Measurements from ENCODE around the gene PITHD1.
A peak's percentile ranks its signal among the peaks of the same experiment; 100 is the strongest.
"Not testable (repeated sequence)": the region's sequence is repeated elsewhere in the genome, so short reads cannot be mapped to it uniquely, and the experiment has no call there.

The PITHD1 gene, protein sequence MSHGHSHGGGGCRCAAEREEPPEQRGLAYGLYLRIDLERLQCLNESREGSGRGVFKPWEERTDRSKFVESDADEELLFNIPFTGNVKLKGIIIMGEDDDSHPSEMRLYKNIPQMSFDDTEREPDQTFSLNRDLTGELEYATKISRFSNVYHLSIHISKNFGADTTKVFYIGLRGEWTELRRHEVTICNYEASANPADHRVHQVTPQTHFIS

DNA sequence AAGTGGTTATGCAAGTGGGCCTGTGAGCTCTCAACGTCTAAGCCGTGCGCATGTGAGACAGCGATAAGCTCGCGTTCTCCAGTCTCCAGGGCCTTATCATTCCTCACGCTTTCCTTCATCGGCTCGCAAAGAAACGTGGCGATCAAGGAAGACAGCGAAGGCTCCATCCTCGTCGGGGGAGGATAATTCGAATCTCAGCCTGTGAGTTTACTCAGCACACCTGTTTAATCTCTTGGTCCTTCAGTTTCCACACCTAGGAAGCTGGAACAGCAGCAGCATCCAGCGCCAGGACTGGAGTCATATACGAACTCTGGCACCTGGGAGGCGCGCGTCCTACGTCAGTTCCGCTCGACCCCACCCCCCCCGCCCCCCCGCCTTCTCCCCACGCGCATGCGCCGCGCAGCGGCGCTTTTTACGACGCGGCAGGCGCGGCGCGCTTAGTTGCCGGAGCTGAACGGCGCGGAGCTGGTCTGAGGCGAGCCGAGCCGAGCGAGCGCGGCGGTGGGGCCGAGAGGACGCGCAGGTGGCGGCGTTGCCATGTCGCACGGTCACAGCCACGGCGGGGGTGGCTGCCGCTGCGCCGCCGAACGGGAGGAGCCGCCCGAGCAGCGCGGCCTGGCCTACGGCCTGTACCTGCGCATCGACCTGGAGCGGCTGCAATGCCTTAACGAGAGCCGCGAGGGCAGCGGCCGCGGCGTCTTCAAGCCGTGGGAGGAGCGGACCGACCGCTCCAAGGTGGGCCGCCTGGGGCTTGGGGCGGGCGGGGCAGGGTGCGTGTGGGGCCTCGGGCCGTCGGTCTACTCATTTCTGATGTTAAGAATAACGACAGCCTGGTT, at the start of gene PITHD1:
TSS of gene PITHD1 (plus strand) at position 440 of the 836 bp plus-strand sequence. CDS start at position 538, 98 bp downstream.
- DNase-seq (ENCODE audit: low read depth in 1 of 2, low spot score in 1 of 2): peak; percentile 63

DNA sequence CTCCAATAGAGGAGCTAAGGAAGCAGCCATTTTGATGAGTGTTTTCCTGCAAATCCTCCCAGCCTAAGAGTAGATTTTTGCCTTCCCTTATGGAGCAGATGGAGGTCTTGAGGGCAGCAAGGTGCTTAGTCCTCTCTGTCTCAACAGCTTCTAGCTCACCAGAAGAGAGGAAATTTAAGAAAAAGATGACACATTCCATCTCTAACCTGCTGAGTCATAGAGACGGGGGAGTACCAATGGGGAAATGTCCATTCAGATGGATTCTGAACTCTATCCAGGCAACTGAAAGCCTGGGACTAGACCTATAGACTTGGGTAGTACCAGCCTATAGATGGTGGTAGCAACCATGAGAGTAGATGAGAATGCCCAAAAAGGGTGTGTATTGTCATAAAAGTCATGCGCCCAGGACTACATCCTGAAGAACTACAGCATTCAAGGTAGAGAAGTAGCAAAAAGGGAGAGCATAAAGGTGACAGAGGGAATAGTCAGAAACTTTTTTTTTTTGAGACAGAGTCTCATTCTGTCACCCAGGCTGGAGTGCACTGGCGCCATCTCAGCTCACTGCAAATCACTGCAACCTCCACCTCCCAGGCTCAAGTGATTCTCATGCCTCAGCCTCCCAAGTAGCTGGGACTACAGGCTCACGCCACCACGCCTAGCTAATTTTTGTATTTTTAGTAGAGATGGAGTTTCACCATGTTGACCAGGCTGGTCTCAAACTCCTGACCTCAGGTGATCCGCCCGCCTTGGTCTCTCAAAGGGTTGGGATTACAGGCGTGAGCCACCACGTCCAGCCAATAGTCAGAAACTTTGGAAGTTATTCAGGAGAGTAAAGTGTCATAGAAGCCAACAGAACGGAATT, 45.6 kb upstream of the PITHD1 start:
- DNase-seq (ENCODE audit: low read depth in 1 of 2, low spot score in 1 of 2): no peak

DNA sequence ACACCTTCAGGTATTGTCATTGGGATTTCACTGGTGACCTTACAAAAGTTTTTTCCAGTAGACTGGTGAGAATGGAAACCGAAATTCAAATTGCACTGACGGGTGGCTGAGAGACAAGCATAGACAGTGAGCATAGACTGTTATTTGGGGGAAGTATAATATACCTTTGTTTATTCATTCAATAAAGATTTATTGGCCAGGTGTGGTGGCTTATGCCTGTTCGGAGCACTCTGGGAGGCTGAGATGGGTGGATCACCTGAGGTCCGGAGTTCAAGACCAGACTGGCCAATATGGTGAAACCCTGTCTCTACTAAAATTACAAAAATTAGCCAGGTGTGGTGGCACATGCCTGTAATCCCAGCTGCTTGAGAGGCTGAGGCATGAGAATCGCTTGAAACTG, 44.9 kb upstream of the PITHD1 start:
- not testable (repeated sequence) for DNase-seq (ENCODE audit: low read depth in 1 of 2, low spot score in 1 of 2)

DNA sequence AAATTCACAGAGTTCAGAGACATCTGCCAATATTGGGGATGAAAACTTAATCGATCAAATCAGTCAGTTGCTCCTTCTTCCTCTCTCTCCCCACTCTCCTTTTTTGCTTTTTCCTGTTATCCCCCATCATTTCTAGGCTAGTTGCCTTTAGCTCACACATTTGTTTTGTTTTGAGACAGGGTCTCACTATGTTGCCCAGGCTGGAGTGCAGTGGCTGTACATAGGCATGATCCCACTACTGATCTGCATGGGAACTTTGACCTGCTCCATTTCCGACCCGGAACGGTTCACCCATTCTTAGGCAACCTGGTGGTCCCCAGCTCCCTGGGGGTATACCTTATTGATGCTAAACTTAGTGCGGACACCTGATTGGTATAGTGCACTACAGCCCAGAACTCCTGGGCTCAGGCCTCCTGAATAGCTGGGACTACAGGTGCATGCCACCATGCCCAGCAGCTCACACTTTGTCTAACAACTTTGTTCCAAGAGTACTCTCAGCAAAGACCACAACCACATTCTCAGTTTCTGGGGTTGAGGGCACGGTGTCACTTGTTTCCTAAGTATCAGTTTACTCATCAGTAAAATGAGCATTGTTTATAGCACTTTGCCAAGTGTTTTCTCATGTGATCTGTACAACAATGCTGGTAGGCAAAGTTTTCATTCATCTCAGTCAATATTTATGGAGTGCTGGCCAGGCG, 41.6 kb upstream of the PITHD1 start:
- DNase-seq (ENCODE audit: low read depth in 1 of 2, low spot score in 1 of 2): no peak

DNA sequence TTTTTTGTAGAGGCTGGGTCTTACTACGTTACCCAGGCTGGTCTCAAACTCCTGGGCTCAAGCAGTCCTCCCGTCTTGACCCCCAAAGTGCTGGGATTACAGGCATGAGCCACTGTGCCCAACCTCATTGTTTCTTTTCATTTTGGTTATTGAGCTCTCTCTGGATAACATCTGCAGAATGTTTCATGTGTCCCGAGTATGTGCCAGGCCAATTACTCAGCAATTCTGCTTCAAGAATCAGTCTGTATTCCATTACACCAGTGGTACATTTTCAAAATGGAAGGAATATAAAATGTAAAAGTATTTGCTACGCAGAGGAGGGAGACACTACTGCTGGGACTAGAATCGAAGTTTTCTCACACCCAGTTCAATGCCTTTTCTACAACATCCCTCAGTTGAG, 36.6 kb upstream of the PITHD1 start:
- no peak for DNase-seq (ENCODE audit: low read depth in 1 of 2, low spot score in 1 of 2)

DNA sequence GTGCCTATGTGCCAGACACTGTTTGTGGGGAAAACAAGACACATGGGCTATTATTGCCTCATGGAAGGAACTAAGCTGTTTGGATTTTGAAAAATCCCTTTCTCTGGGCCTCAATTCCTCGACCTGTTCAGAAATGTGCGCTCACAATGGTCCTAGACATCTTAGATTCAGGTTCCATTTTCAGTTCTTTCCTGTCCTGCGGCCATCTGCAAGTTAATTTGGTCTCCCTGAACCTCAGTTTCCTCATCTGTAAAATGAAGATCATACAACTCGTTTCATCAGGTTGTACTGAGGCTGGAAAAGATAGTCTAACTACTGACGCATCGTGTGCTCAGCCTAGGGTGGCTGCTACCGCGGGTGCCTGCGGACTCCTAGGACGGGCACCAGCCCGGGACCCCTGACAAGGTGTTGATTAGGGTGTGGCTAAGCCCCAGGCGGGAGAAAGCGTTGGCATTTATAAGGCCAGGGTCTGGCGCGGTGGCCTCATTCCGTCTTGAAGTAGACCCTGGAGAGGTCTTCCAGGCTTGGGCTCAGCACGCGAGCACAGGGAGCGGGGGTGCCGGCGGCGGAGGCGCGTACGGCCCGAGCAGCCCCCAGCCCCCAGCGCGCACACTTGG, 35.4 kb upstream of the PITHD1 start:
- peak in 1 of 2 donors; percentile 7 for DNase-seq (ENCODE audit: low read depth in 1 of 2, low spot score in 1 of 2)

DNA sequence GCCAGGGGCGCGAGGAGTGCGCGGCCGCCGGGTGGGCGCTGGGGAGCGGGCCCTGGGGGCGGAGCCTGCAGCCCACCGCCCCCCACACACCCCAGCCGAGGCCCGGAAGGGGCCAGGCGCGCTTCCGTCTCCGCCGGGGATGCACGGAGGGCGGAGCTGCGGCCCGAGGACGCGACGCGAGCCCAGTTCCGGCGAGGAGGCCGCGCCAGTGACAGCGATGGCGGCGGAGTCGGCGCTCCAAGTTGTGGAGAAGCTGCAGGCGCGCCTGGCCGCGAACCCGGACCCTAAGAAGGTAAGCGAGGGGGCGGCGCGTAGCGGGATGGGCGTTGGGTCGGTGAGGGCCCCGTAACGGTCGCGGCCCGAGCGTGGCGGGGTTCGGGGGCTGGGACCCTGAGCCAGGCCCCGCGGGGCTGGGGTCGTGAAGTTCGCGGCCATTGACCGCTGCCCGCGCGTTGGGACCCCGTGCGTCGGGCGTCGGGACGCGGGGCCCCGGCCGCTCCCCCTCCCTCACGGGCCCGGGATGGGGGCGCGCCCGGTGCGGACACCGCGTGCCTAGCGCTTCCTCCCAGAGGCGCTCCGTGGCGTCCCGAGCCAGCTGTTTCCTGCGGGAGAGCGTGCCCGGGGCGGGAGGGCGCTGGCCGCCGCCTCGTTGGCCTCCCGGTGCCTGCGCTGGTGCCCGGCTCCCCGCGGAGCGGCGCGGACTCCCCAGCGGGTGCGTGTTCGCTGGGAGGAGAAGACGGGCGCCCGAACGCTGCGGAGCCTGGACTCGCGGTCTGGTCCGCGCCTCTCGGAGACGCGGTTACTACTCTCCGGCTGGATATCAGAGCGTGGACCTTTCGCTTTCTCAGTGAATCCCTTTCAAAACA, 34.7 kb upstream of the PITHD1 start, which contains the start of gene ELOA:
TSS of gene ELOA (plus strand) at position 185 of the 866 bp plus-strand sequence. CDS start at position 218, 33 bp downstream.
- peak; percentile 53 to 69 for DNase-seq (ENCODE audit: low read depth in 1 of 2, low spot score in 1 of 2)

DNA sequence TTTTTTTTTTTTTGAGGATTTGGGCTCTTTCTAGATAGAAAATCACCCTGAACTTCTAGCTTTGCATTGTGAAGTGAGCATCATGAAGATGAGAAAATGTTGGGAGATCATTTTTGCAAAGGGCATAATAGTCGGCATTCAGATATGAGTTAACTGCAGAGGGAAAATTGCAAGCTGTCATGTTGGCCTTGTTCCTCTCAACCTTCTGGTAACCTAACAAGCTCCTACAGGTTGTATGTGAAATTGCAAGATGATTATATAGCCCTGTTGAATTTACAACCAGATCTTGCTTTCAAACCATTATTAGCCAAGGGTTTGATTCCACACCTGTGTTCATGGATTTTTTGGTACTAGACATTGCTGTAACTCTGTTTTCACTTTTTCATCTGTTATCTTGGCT, 32.7 kb upstream of the PITHD1 start:
- DNase-seq (ENCODE audit: low read depth in 1 of 2, low spot score in 1 of 2): no peak

DNA sequence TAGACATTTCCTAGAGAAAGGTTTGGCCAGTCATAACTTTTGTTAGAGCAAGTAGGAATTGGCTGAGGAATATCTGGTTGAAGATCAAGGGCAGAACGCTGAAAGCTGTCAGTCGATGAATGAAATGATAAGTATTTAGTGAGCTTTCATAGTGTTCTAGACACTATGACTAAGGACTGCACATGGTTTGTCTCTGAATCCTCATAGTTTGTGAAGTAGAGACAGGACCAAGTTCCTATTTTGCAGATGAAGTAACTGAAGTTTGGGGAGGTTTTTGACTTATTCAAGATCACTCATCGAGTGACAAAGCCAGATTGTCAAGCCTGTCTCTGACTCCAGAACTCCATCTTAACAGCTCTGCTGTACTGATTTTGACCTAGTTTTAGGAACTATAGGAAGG, 30.2 kb upstream of the PITHD1 start:
- no peak for DNase-seq (ENCODE audit: low read depth in 1 of 2, low spot score in 1 of 2)

DNA sequence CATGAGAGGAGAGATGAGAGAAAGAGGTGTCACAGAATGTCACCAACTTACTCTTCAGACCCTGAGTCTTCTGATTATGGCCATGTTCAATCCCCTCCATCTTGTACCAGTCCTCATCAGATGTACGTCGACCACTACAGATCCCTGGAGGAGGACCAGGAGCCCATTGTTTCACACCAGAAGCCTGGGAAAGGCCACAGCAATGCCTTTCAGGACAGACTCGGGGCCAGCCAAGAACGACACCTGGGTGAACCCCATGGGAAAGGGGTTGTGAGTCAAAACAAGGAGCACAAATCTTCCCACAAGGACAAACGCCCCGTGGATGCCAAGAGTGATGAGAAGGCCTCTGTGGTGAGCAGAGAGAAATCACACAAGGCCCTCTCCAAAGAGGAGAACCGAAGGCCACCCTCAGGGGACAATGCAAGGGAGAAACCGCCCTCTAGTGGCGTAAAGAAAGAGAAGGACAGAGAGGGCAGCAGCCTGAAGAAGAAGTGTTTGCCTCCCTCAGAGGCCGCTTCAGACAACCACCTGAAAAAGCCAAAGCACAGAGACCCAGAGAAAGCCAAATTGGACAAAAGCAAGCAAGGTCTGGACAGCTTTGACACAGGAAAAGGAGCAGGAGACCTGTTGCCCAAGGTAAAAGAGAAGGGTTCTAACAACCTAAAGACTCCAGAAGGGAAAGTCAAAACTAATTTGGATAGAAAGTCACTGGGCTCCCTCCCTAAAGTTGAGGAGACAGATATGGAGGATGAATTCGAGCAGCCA, 27.0 kb upstream of the PITHD1 start:
- DNase-seq (ENCODE audit: low read depth in 1 of 2, low spot score in 1 of 2): peak in 1 of 2 donors; percentile 16

DNA sequence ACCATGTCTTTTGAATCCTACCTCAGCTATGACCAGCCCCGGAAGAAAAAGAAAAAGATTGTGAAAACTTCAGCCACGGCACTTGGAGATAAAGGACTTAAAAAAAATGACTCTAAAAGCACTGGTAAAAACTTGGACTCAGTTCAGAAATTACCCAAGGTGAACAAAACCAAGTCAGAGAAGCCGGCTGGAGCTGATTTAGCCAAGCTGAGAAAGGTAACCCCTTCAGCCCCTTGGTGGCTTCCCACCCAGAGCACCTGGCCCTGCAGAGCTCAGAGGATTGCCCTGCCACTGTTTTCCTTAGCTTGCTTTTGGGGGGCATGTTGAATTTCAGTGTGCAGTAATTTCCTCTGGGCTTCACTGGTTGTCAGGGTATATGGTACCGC, 26.4 kb upstream of the PITHD1 start:
- DNase-seq (ENCODE audit: low read depth in 1 of 2, low spot score in 1 of 2): no peak

DNA sequence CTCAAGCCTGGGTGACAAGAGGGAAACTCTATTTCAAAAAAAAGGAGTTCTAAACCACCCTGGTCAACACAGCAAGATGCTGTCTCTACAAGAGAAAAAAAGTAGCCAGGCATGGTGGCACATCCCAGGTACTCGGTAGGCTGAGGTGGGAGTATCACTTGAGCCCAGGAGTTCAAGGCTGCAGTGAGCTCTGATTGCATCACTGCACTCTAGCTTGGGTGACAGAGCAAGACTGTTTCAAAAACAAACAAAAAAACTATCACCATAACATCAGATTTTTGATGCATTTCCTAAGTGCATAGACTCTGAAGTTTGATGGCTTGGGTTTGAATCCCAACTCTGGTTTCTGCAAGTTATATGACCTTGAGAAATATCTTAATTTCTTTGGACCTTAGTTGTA, 25.3 kb upstream of the PITHD1 start:
- DNase-seq (ENCODE audit: low read depth in 1 of 2, low spot score in 1 of 2): no peak

DNA sequence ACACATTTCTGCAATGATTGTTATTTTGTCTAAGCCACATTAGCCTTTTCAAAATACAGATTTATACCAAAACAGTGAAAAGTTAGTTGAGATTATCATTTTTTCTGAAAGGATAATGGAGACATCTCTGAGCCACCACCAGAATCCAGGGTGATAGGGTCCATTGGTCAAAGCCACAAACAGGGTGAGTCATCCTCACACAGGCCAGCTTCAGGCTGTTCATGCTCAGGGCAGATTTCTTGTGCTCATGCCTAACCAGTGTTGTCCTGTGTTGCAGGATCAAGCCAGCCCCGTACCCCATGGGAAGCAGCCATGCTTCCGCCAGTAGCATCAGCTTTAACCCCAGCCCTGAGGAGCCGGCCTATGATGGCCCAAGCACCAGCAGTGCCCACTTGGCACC, 21.5 kb upstream of the PITHD1 start:
- no peak for DNase-seq (ENCODE audit: low read depth in 1 of 2, low spot score in 1 of 2)

DNA sequence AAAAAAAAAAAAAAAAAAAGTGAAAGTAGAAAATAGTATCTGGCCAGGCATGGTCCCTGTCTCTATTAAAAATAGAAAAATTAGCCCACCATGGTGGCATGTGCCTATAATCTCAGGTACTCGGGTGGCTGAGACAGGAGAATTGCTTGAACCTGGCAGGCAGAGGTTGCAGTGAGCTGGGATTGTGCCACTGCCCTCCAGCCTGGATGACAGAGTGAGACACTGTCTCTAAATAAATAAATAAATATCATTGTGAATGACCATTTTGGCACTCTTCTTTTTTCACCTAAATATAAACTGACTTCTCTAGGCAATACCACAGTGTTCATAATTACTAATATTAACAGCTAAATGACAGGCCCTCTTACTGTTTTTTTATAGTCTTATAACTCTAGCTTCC, 20.4 kb upstream of the PITHD1 start:
- DNase-seq (ENCODE audit: low read depth in 1 of 2, low spot score in 1 of 2): no peak

DNA sequence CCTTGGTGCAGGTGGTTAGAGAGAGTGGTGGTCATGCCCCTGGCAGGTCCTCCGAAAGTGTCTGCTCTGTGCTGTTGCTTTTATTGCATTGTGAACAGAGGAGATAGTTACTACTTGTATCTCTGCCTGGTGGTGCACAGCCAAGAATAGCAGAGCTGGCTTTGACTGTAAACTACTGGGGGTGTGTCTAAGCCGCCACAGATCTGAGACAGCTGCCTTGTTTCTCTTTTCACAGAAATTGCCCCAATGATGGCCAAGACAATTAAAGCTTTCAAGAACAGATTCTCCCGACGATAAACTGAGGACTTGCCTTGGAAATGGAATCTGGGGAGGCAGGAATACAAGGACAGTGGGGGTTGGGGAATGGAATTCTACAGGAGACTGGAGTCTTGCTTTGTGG, 18.9 kb upstream of the PITHD1 start:
- no peak for DNase-seq (ENCODE audit: low read depth in 1 of 2, low spot score in 1 of 2)

DNA sequence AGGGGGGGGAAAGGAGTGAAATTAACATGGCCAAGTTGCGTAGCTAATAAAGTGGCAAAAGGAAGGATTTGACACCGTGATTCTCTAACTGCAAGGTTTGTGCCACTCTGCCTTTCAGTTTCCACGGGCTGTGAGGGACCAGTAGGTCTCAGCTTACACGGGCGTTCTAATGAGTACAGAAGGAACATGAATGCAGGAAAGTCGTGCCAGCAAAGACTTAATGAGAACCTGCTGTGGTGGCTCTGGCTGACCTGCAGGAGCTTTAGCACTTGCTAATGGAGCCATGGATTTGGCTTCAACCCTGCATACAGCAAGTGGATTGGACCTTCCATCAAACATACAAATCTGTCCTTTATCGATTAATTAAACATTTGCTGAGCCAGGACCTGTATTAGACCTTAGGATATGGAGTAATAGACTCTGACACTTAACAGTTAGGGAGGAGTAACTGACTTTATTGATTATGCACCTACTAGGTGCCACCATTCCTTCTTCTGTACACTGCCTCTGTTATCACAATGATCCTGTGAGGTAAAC, 15.1 kb upstream of the PITHD1 start:
- DNase-seq (ENCODE audit: low read depth in 1 of 2, low spot score in 1 of 2): no peak

DNA sequence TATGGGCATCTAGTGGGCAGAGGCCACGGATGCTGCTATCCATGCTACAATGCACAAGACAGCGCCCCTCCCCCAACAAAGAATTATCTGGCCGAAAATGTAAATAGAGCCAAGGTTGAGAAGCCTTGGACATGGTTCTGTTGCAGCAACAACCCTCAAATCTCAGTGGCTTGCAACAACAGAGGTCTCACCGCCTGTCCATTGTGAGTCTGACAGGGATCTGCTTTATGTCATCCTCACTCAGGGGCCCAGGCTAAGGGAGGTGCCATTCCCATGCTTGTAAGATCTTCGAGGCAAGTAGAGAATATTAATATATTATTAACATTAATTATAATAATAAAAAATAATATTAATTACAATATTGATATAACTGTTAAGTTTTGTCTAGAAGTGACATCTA, 9.5 kb upstream of the PITHD1 start:
- DNase-seq (ENCODE audit: low read depth in 1 of 2, low spot score in 1 of 2): no peak

DNA sequence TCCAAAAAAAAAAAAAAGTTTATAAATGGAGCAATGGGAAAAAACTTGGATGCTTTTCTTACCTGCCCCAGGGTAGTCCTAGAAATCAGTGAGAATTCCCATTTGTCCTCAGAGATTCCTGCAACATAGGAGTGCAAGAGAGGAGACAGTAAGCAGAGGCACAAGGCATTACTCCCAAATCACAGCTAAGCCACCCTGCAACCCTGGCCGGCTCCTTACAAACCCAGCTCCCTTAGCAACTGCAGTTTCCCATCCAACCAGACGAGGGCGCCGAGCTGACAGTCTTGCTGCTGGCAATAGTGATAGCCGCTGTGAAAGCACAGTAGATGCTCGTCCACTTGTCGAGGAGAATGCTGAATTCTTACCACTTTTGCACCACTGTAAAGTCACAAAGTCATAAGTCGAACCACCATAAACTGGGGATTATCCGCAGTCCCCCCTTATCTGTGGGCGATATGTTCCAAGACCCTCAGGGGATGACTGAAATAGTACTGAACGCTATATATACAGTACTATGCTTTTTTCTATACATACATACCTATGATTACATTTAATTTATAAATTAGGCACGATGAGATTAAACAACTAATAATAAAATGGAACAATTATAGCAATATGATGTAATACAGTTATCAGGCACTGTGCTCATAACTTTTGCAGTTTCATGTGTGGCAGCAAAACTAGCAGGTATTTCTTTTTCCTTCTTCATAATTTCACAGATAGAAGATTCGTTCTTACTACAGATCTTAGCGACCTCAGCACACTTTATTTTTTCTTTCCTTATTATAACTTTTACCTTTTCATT, 6.0 kb upstream of the PITHD1 start:
- DNase-seq (ENCODE audit: low read depth in 1 of 2, low spot score in 1 of 2): peak; percentile 68 to 83

Data from activated CD4-positive, alpha-beta T cell treated with anti-CD3 and anti-CD28 coated beads, Interleukin-2, amount 50 U/mL, for 24 hours (primary cell).